NCI-H1694 treated with DMSO at 0.1 percent for 48 hours (cell line): ENCODE results near the gene WDR54.
A peak's percentile ranks its signal among the peaks of the same experiment; 100 is the strongest.
"Not testable (repeated sequence)": the region's sequence is repeated elsewhere in the genome, so short reads cannot be mapped to it uniquely, and the experiment has no call there.

Experiments
- DNase-seq: peaks from one replicate; lab custom pipeline; 2025; lab: John Stamatoyannopoulos, UW

WDR54 gene

DNA sequence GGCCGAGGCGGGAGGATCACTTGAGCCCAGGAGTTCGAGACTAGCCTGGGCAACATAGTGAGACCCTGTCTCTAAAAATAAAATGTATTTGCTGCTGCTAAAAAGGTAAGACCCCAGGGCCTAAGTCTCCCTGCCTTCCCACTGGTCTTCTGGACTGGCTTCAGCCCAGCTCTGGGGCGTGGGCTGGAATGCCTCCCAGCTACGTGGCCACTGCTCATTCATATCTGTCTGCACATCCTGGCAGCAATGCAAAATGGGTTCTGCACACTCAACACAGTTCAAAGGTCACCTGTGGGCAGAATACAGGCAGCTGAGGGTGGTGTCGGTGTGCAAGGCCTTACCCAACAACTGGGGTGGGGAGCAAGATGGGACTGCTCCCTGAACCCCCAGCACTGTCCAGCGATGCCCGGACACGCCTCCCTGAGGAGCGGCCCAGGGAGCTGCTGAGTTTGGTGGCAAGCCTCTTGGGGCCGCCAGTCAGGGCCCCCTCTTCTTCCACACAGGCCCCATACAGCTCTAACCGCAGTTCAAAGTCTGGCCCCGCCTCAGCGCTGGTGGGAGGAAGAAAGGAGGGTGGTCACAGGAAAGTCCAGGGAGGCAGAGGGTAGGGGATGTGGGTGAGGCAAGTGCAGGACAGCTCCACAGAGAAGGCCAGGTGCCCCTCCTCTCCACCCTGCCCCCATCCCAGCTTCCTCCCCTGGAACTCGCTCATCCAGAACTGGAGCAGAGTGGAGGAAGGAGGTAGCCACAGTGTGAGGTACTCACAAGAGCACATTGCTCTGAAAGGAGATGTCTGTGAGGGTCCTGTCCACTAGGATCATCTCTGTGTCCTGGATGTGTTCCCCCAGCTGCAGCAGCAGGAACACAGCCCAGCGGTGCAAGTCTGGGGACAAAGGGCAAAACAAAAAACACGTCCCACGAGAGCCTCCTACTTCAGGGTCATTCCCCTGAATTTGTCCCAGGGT is 8.2 kb downstream of the WDR54 start:
- no peak for DNase-seq

DNA sequence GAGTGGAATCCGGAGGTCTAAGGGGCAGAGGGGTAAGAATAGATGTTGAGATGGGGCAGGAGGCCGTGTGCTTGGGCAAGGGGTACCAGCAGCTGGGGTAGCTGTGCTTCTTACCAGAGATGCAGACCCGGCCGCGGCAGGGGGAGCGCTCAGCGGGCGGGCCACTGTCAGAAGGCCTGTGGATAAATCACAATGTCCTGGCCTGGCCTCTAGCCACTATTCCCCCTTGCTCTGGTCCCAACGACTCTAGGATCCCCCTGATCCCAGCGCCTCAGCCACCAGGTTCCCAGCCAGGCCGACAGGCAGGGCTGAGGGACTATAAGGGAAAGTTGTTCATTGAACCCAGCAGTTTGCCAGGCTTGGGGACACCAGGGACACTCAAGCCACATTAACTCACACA is 9.0 kb downstream of the WDR54 start:
- DNase-seq, result no peak

DNA sequence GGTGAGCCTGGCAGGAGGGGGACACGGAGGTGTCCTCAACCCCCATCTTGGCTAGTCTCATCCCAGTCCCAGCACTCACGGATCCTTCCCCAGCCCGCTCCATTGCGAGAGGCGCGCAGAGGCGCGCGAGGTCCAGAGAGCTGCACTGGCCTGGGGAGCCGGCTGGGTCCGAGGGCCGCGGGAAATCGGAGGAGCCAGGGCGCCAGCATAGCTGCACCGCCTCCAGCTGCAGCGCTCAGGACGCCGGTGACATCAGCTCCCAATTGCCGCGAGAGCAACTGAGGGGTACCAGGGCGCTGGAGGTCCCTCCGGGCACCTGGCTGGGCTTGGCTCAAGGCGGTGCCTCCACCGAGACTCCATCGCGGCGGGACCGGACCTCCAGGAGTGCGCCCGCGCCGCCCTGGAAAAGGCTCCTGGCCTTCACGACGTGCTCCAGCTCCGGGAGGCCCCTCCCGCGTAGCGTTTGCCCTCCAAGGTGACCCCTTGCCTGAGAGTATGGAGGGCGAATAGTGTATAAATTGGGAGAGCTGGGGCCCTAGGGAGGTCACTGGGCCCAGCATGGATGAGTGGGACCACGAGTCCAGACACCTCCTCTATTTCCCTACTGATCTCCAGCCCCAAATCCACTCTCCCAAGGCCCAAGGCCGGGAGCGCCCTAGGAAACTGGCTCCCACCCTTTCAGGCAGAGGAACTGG is 14.7 kb downstream of the WDR54 start:
- no peak for DNase-seq

DNA sequence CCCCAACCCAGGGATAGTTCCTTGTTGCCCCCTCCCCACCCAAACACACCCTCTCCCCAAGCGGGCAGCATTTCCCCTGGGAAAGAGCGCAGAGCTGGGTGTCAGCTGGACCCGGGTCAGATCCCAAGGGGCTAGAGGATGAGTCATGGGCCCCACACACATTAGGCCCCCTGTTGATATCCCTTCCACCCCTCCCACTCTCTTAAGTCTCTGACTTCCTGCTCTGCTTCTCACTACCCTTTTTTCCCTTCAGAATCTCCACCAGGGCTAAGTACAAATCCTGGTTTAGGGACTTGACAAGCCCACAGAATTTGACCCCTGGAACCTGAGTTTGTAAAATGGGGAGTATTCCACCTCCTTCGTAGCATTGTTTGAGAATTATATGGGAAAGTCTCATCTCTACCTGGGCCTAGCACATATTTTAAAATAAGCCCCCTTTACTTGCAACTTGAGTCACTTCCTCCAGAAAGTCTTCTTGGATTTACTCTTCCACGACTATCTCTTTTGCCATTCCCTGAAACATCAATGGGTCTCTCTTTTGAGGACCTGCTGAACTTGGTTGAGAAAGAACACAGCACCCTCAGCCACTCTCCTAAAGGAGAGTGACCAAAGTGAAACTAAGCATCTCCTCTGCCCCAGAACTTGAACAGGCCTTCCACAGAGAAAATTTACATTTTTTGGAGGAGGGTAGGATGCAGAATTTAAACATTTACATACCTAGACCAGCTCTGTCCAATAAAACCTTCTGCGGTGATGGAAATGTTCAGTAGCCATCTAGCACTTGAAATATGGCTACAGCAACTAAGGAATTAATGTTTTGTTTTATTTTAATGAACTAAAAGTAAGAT is 15.5 kb downstream of the WDR54 start:
- DNase-seq, result no peak

DNA sequence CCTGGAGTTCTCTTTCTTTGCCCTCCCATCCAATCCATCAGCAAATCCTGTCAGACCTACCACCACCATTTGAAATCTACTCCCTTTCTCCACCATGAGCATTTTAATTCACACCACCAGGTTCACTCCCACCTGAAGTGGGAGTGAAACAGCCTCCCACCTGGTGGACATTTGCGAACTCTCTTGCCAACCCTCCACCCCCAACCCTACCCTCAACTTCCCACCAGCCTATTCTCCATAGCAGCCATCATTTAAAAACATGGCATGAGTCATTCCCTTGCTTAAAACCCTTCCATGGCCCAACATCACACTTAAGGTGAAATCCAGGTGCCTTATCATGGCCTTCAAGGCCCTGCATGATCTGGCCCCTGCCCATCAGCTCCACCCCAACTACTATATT is 16.7 kb downstream of the WDR54 start:
- DNase-seq, result no peak

DNA sequence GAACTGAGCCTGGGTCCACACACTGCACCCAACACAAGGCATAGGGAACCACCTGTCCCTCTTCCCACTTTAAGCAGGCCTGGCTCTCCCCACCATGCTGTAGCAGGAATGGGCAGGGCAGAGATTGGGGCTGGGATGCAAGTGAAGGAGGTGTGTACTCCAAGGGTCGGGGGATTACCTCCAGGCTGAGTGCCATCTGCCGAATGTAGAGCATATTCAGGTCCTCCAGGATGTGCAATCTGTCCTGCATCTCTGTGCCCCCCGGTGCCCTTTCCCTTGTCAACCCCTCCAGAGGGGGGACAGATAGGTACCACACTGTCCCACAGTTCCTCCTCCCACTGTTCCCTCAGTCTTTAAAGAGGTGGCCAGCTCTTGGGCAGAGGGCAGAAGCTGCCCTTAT is 17.8 kb downstream of the WDR54 start:
- DNase-seq, result no peak

DNA sequence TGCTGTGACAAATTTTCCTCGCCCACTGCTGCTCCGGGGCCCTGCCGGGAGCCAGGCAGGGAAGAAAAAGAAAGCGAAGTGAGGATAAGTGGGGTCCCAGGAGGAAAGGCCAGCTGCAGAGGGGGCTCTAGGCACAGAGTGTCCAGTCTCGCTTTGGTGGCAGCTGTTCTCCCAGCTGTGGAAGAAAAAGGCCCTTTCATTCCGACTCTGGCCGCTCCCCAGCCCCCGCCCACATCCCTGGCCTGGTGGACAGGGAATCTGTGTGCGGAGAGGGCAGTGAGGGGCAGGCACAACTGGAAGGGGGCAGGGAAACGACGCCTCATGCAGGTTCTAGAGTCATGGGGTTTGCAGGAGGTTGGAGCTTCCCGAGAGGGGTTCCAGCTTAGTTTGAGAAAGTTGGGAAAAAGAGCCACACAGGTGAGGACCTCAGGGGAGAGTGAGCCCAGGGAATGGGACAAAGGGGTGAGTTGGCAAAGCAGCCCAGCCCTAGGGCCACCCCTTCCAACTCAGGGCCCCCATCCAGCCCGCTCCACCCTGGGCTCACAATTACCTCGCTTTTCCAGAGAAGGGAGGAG is 18.4 kb downstream of the WDR54 start:
- DNase-seq, result no peak

DNA sequence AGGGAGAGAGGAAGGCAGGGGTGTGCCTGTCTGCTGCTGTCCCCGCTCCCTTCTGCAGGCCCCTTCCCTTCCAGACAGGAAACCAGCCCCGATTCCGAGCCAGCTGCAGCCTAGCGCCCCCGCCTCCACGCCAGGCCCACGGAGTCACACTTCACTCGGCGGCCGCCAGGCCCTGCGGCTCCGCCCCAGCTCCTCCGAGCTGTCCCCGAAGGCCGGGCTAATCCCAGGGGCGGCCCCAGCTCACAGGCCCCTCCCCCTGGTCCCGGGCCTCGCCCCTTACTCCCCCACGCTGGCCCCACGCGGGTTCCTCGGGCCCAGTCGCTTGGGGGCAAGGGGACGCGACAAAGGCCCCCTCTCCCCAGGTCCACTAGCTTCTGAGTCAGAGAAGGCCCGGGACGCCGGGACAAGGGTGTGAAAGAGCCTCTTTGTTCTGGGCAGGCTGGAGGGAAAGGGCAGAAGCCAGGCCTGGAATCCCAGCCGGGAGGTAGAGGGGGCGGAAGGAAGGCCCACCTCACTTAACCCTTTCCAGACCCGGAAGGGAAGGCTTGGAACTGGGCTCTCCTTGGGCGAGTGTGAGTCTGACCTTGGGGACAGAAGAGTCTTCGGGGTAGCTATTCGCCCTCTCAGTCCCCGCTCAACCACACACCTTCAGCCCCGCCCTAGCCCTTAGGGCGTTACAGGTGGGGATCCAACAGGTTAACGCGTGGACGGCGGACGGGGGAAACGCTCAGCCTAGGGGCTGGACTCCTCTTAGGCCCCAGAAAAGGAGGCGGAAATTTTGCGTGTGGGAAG is 19.0 kb downstream of the WDR54 start:
- peak; percentile 75 for DNase-seq

DNA sequence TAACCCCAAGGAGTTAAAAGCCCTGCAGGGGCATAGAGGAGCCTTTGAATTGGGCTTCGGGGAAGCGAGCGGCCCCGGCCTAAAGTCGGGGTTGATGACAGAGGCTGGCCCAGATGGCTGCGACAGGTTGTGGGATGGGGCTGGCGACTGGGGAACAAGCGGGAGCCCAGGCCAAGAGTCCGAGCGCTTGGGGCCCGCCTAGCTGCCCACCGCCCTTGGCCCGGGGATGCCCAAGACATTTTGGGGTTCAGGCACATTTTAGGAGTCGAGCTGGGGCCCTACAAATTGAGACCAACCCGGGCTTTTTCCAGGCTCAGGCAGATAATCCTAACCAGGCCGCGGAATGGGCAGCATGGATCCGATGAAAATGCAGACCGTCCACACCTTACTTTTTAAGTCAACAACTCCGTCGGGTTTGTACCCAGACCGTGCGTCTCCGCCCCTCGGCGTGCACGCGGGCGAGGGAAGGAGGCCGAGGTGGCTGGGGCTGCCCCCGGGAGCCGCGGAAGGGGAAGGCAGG is 19.7 kb downstream of the WDR54 start:
- no peak for DNase-seq

DNA sequence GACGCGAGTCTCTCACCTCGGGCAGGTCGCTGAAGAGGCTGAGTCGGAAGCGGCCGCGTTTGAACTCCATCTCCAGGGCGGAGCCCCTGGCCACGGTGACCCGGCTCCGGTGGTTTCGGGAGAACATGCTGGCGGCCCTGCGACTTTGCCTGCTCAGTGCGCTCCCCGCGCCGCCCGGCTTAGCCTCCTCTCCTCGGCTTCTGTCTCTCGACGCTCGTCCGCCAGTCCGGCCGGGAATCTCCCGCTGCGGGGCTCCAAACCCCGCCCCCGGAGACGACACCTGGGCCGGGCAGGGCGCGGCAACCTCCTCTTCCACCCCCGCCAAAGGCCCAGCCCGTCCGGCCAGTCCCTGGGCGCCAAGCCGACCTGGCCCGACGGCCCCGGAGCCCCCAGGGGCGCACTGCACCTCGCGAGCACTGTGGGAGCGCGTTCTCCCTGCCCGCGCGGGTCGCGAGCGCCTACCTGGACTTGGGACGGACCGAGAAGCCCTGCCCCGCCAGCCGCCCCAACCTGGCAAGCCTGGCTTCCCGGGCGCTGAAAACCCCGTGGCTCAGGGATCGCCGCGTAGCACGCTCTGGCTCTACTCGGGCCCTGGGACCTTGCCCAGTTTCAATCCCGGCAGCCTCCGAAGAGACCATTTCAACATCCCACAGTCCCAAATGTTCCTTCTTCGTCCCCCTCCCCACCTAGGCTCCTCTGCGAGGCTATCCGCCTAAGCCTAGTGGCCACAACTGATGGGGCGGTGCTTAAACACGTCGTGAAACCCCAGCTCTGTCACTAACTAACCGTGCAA is 20.4 kb downstream of the WDR54 start, which contains the start of gene RTKN:
Gene RTKN (minus strand): TSS at position 248 of the 793 bp plus-strand sequence. CDS start 121 bp downstream, at position 127.
- no peak for DNase-seq

DNA sequence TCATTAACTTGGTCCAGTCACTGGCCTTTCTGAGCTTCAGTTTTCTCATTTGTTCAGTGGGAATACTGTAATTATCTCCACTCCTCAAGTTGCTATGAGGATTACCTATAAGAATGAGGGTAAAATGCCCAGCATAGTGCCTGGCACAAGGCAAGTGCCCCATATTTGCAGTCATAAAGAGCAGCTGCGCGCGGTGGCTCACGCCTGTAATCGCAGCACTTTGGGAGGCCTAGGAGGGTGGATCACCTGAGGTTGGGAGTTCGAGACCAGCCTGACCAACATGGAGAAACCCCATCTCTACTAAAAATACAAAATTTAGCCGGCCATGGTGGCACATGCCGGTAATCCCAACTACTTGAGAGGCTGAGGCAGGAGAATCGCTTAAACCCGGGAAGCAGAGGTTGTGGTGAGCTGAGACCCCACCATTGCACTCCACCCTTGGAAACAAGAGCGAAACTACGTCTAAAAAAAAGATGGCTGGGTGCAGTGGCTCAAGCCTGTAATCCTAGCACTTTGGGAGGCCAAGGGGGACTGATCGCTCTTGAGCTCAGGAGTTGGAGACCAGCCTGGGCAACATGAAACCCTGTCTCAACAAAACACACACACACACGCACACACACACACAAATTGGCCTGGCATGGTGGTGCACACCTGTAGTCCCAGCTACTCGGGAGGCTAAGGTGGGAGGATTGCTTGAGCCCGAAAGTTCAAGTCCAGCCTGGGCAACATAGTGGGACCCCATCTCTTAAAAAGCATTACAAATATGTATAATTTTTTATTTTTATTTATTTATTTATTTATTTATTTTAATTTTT is 21.2 kb downstream of the WDR54 start:
- DNase-seq, result not testable (repeated sequence)

DNA sequence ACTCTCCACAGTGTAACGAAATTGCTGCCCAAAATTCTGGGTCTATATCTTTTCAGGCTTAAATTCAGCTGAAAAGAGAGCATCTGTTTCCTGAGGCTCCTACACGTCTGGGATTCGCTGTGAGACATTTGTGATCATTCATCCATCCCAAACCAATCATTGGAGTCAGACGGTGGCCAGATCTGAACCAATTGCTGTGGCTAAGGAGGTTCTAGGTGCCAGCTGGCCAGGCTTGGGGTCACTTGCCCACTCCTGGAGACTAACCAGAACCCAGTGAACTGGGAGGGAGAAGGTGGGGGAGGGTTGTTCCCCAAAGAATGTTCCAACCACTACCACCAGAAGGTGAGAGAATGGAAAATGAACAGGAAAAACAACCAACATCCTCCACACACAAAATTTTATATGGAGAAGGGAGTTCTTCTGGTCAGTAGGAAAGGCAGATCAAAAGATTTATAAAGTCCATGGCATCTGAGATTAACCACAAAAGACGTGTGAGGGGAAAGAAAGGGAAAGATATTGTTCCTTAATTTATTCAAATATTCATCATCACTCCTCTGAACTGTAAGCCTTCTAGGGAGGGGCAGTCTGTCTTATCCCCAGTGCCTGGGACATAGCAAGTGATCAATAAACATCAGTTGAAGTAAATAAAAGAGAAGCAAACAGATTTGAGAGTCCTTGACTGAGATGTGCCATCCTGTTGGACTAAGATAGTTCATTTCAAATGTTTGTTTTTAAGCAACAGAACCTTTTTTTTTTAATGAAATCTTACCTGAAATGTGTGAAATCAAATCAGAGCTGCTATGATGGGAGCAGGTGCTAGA is 23.2 kb downstream of the WDR54 start:
- peak; percentile 30 for DNase-seq

DNA sequence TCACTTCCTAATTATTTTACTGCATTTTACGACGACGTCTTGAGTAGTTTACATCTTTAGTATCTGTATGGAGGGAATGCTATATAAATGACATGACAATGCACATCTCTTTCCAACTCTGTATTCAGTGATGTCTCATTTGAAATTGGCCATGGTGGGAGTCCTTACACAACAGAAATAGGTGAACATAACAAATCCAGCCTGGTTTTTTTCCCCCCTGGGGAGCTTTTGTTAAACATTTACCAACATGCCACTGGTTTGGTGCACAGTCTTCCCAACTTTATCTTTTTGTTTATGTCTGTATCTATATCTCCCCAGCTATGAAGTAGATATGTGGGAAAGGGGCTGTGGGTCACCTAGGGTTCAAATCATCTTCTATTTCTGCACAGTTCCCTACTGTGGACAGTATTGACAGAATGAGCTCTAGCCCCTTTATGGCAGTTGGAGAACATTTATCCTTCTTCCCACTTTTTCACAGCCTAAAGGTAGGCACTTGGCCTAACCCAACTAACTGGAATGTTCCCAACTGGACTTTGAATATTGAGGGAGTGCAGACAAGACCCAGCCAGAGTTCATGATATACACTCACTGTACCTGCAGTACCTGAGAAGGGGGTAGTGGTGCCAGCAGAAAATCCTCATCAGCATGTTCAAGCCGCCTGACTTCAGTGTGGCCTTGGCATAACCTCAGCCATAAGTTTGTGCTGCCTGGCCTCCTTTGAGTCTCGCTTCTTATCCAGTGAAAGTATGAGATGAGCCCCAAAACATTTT is 25.9 kb downstream of the WDR54 start:
- no peak for DNase-seq

DNA sequence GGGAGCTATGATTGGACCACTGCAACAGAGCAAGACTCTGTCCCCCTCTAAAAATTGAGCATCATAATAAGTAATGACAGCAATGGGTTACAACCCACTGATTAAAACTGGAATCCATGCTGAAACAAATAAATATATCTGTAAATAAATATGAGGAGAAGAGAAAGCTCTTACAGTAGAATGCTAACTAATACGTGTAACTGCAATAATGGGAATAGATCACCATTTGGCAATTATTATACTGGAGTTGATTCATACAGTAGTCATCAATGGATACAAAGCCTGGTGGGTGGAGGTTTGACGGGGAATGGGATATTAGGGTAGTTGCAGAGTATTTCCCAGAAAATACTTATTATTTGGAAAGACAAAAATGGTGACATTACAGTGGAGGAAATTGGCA is 27.2 kb downstream of the WDR54 start:
- DNase-seq, result no peak

DNA sequence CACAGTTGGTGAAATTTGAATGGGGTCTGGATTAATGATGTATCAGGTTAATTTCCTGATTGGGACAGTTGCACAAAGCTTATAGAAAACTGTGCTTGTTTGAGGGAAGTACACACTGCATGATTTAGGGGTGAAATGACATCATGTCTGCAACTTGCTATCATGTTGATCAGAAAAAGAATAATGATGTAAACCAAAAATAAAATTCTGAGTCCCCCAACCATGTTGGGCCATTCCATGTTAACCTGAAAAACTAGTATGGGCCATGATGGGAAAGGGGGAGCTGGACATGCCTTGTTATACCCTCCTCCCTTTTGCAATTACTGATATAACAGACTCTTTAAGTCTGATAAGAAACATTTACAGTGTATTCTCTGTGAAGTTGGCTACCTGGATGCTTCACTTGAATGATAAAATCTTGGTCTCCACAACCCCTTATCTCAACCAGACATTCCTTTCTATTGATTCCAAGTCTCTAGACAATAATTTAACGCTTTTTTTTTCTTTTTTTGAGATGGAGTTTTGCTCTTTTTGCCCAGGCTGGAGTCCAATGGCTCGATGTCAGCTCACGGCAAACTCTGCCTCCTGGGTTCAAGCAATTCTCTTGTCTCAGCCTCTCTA is 29.1 kb downstream of the WDR54 start:
- no peak for DNase-seq

DNA sequence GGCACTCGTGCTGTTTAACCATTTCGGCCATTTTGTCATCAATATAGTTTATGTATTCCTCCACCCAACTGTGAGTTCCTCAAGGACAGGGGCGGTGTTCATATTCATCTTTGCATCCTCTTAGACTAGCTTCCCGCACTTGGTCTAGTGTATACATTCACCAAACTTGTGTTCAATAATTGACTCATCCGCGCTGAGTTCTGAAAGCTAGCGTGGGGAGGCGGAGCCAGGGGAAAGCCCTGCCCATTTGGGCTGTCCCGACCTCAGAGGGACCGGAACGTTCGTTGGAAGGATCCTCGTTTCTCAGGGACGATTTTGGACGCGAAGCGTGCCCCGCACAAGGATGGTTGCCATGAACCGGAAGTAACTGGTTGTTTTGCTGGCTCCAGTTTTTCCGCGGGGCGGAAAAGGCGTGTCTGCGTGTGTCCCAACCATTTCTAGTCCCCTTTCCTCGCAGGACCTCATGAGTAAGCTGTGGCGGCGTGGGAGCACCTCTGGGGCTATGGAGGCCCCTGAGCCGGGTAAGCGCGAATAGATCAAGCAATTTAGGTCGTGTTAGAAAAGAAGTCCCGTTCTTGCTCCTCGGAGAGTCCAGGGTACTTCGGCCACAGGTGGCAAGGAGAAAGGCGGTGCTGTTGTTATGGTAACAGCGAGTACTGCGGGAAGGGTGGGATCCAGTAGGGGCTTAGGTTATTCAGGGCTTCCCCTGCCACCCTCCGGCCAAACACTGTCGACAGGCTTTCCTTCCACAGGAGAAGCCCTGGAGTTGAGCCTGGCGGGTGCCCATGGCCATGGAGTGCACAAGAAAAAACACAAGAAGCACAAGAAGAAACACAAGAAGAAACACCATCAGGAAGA is 33.4 kb downstream of the WDR54 start, which contains the start of gene INO80B:
Gene INO80B (plus strand): TSS at position 434 of the 858 bp plus-strand sequence. CDS start 30 bp downstream, at position 464.
- peak; percentile 97 for DNase-seq
